Measurements from ENCODE around the gene KLKB1. TPM values are rescaled to one million over a fixed set of nuclear protein-coding genes. Genes with fewer than 3 reads are reported as not detected.

KLKB1 gene
- total and polyA plus RNA-seq, 2 donors (not counting 1 experiment from before 2014, with no cell fraction given), result 0.44 to 1.0 TPM

DNA sequence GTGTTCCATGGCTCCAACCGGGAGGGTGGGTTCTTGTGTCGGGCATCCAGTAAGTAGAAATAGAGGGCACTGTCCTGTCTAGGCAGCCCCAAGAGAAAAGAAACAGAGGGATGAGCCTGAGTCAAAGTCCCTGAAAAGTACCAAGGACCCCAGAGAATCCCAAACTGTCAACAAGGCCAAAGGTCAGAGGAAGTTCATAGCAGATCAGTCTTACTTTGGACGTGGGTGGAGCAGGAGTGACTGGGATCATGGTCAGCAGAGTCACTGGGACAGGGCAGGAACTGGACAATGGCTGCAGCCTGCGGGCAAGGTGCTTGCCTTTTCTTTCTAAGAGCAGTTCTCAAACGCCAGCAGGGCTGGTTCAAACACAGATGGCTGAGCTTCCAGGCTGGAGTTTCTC, 56.0 kb downstream of the KLKB1 start:
- H3K9me3 ChIP-seq (ENCODE audit: control extremely low read depth in 1 of 3, control insufficient read depth in 2 of 3, insufficient read depth in 1 of 3, low read length in 2 of 3), result no peaks in the 10 kb centered on the region
- H3K27ac ChIP-seq (ENCODE audit: low read length in 2 of 2), result no peak overlapping the region
- Mint-ChIP-seq H3K4me3 (no peak overlapping the region), H3K4me1 (no peaks in the 10 kb centered on the region), H3K27me3 (no peaks in the 10 kb centered on the region), H3K9me3 (ENCODE audit: insufficient read depth) (no peaks in the 10 kb centered on the region), H3K27ac (no peak overlapping the region)
- H3K4me3 ChIP-seq (ENCODE audit: control extremely low read depth in 1 of 5, extremely low read depth in 1 of 5, insufficient read depth in 1 of 5, low read depth in 2 of 5, low read length in 4 of 5), result no peak overlapping the region
- DNase-seq (no peak), ATAC-seq (ENCODE audit: low read depth) (no peak)
- no peaks in the 10 kb centered on the region for H4K20me1 ChIP-seq (ENCODE audit: control insufficient read depth, insufficient read depth, low read length, poor library complexity, severe bottlenecking)
- H3K36me3 ChIP-seq (replicated peaks in 1 of 2; ENCODE audit: control extremely low read depth in 1 of 2, control insufficient read depth in 1 of 2, extremely low read depth in 1 of 2, insufficient read depth in 2 of 2, low read length in 1 of 2), result no peaks in the 10 kb centered on the region
- H3K9ac ChIP-seq (ENCODE audit: low read length), result no peak overlapping the region
- H3K4me1 ChIP-seq (ENCODE audit: control insufficient read depth in 2 of 2, insufficient read depth in 2 of 2, low read length in 2 of 2), result no peaks in the 10 kb centered on the region
- ChIA-PET CTCF (no interaction called here), POLR2A (no interaction called here)
- H3K27me3 ChIP-seq (replicated peaks in 1 of 4; ENCODE audit: control extremely low read depth in 1 of 4, control insufficient read depth in 3 of 4, insufficient read depth in 4 of 4, low read length in 3 of 4), result no peaks in the 10 kb centered on the region
- no peak overlapping the region for H3K4me2 ChIP-seq (replicated peaks; ENCODE audit: low read depth, low read length, poor library complexity, severe bottlenecking)
- no peak overlapping the region for H2AFZ ChIP-seq (ENCODE audit: insufficient read depth, low read depth, low read length, poor library complexity, severe bottlenecking)
- intact Hi-C loops (cut with micrococcal nuclease), result no loop called here
- TF ChIP-seq EZH2 (IDR thresholded peaks at IDR 0.05; ENCODE audit: borderline replicate concordance, insufficient read depth, low read depth, low read length, poor library complexity, severe bottlenecking) (no peak), CTCF (IDR thresholded peaks at IDR 0.05) (no peak)
- H3K79me2 ChIP-seq (ENCODE audit: control insufficient read depth, insufficient read depth, low read length), result no peaks in the 10 kb centered on the region
- WGBS (ENCODE audit: insufficient coverage), result 74% methylated on average over 3 of the region's 5 CpGs

DNA sequence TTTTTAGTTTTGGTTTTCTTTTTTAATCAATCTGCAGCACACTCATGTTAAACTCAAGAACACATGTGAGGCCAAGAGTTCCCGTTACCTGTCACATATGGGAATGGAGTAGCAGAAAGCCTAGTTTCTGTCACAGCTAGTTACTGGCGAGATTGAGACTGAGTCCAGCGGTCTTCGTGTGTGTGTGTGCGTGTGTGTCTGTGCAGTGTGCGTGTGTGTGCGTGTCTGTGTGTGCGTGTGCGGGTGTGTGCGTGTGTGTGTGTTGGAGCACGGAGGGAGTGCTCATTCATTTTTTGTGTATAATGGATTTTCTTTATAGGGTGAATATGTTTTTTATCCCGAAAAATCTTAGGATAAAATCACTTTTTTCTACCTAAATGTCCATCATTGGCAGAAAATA, 57.8 kb downstream of the KLKB1 start:
- POLR2A ChIA-PET, result no interaction called here

More for the DNA sequence above, 57.8 kb downstream of the KLKB1 start:
- no peaks in the 10 kb centered on the region for H4K20me1 ChIP-seq (ENCODE audit: control insufficient read depth, insufficient read depth, low read length, poor library complexity, severe bottlenecking)
- WGBS (ENCODE audit: insufficient coverage), result 99% methylated on average over 10 of the region's 12 CpGs
- DNase-seq (no peak), ATAC-seq (ENCODE audit: low read depth) (no peak)
- no peak overlapping the region for H2AFZ ChIP-seq (ENCODE audit: insufficient read depth, low read depth, low read length, poor library complexity, severe bottlenecking)
- no peaks in the 10 kb centered on the region for H3K9me3 ChIP-seq (ENCODE audit: control extremely low read depth in 1 of 3, control insufficient read depth in 2 of 3, insufficient read depth in 1 of 3, low read length in 2 of 3)
- intact Hi-C loops (cut with micrococcal nuclease), result no loop called here
- H3K4me3 ChIP-seq (ENCODE audit: control extremely low read depth in 1 of 5, extremely low read depth in 1 of 5, insufficient read depth in 1 of 5, low read depth in 2 of 5, low read length in 4 of 5), result no peak overlapping the region
- H3K4me1 ChIP-seq (ENCODE audit: control insufficient read depth in 2 of 2, insufficient read depth in 2 of 2, low read length in 2 of 2), result no peaks in the 10 kb centered on the region
- H3K4me3 Mint-ChIP-seq, result no peak overlapping the region
- CTCF ChIA-PET, result interaction anchor here (1.0 kb wide), 1 partner anchor 302 kb away, joined by 3 read pairs; no protein-coding TSS in a partner anchor
- no peak overlapping the region for H3K27ac ChIP-seq (ENCODE audit: low read length in 2 of 2)
- no peak overlapping the region for H3K4me2 ChIP-seq (replicated peaks; ENCODE audit: low read depth, low read length, poor library complexity, severe bottlenecking)
- no peaks in the 10 kb centered on the region for H3K79me2 ChIP-seq (ENCODE audit: control insufficient read depth, insufficient read depth, low read length)
- no peaks in the 10 kb centered on the region for H3K27me3 ChIP-seq (replicated peaks in 1 of 4; ENCODE audit: control extremely low read depth in 1 of 4, control insufficient read depth in 3 of 4, insufficient read depth in 4 of 4, low read length in 3 of 4)
- no peaks in the 10 kb centered on the region for H3K4me1 Mint-ChIP-seq
- no peaks in the 10 kb centered on the region for H3K9me3 Mint-ChIP-seq (ENCODE audit: insufficient read depth)
- no peaks in the 10 kb centered on the region for H3K36me3 ChIP-seq (replicated peaks in 1 of 2; ENCODE audit: control extremely low read depth in 1 of 2, control insufficient read depth in 1 of 2, extremely low read depth in 1 of 2, insufficient read depth in 2 of 2, low read length in 1 of 2)
- no peak overlapping the region for H3K9ac ChIP-seq (ENCODE audit: low read length)
- no peak overlapping the region for H3K27ac Mint-ChIP-seq
- TF ChIP-seq CTCF (IDR thresholded peaks at IDR 0.05) (no peak), EZH2 (IDR thresholded peaks at IDR 0.05; ENCODE audit: borderline replicate concordance, insufficient read depth, low read depth, low read length, poor library complexity, severe bottlenecking) (no peak)
- H3K27me3 Mint-ChIP-seq, result no peaks in the 10 kb centered on the region

All from B cell (primary cell).